Stimulated activated CD4-positive, alpha-beta T cell treated with anti-CD3 and anti-CD28 coated beads, Interleukin-1b, Interleukin-23, amount 100 ng/mL, for 1 hour (primary cell): ENCODE data around the gene ITCH.
"Not testable (repeated sequence)": the region's sequence is repeated elsewhere in the genome, so short reads cannot be mapped to it uniquely, and the experiment has no call there.

Experiments
- DNase-seq, 2 donors: peaks; one replicate each; pipeline ENCODE4 v3.0.0-alpha.2; 2020; ENCODE audit warnings: low read depth in 2 of 2

ITCH gene

GRCh38 chr20:34343458-34344211, 19.4 kb upstream of the ITCH start:
- DNase-seq, result no peak

DNA sequence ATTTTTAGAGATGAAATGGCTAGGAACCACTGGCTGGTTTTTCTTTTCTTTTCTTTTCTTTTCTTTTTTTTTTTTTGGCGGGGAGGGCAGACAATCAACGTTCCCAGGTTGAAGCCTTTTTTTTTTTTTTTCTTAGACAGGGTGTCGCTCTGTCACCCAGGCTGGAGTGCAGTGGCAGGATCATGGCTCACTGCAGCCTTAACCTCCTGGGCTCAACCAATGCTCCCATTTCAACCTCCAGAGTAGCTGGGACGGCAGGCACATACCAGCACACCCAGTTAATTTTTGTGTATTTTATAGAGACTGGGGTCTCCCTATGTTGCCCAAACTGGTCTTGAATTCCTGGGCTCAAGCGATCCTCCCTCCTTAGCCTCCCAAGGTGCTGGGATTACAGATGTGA, 18.8 kb upstream of the ITCH start:
- no peak for DNase-seq

GRCh38 chr20:34345402-34345736, 17.7 kb upstream of the ITCH start:
- no peak for DNase-seq

- not testable (repeated sequence) for DNase-seq
These were observed 17.1 kb upstream of the ITCH start for GRCh38 chr20:34345839-34346532.

DNA sequence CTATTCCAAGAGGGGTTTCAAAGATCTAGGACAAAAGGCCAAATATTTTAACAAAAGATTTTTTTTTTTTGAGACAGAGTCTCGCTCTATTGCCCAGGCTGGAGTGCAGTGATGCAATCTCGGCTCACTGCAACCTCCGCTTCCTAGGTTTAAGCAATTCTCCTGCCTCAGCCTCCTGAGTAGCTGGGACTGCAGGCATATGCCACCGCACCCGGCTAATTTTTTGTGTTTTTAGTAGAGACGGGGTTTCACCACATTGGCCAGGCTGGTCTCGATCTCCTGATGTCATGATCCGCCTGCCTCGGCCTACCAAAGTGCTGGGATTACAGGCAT, 16.6 kb upstream of the ITCH start:
- not testable (repeated sequence) for DNase-seq

- no peak for DNase-seq
These were observed 15.5 kb upstream of the ITCH start for GRCh38 chr20:34347571-34347970.

GRCh38 chr20:34350095-34350494, 13.0 kb upstream of the ITCH start:
- no peak for DNase-seq

- not testable (repeated sequence) for DNase-seq
These were observed 9.6 kb upstream of the ITCH start for GRCh38 chr20:34353467-34353866.

DNA sequence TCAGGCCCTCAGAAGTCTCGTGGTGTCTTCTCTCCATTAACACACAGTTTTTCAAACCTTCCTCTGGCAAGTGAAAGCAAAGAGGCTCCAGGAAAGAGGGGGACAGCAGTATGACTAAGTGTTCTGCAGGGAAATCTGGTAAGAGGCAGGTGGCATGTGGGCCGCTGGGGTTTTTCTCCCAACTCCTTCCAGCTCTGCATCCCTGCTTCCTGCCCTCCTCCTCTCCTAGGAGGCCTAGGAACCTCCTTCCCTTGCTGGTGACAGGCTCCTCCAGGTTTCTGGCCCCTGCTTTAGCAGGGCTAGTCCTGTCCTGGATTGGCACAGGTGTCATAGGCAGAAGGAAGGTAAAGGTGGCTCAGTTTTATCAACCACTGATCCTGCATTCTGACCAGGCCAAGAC, 7.6 kb upstream of the ITCH start:
- DNase-seq, result no peak

- not testable (repeated sequence) for DNase-seq
These were observed 3.3 kb upstream of the ITCH start for GRCh38 chr20:34359729-34360128.

GRCh38 chr20:34362502-34363061, 491 bp upstream of the ITCH start:
- DNase-seq, result no peak

DNA sequence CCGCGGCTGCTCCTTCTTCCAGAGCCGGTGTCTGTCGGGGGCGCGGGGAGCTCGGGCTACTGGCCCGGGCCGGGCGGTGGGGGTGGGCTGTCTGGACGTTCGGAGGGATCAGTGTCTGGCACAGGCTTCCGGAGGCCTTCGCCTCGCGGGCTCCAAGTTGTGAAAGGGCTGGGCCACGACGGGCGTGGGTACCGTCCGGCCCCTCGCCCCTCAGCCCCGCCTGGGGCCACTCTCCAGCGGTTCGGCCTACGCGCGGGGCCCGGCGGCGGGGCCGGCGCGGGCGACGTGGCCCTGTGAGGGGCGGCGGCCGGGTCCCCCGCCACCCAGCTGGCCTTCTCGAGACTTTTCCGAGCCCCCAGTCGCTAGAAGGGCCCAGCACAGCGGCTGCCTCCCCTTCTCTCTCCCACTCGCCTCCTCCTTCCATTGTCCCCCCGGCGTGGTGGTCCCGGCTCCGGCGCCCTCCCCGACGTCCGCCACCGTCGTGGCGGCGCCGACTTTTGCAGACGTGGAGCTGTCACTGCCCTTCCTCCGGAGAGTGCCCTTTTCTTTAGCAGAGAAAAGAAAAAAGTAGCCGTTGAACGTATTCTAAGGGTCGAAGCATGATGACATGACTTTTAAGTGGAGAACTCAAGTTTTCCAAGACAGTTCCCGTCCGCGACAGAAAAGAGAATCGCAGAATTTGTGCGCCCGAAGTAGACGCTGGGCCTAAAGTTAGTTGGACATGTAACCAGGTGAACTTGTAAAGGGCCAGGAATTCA, 571 bp downstream of the ITCH start:
- no peak for DNase-seq

- DNase-seq, result no peak
These were observed 1.1 kb downstream of the ITCH start for GRCh38 chr20:34364223-34364506.

DNA sequence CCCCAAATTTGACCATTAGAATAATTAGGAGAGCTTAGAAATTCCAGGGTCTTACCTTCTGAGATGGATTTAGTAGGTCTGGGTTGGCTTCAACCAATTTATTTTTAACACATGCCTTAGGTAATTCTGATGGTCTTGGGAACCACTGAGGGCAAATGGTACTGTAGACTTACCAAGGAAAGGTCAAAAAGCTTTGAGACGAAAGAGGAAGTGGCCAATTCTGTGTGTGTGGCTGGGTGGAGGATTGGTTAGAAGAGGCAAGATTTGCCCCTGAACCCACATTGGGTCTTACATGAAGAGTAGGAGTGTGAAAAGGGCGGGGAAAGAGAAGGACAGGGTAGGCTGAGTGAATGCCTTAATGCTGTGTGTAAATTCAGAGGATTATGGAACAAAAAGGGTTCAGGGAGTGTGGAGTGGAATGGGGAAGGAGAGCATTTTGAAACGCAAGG, 2.7 kb downstream of the ITCH start:
- DNase-seq, result no peak

GRCh38 chr20:34367155-34367554, 4.1 kb downstream of the ITCH start:
- no peak for DNase-seq

GRCh38 chr20:34367911-34368310, 4.8 kb downstream of the ITCH start:
- not testable (repeated sequence) for DNase-seq

DNA sequence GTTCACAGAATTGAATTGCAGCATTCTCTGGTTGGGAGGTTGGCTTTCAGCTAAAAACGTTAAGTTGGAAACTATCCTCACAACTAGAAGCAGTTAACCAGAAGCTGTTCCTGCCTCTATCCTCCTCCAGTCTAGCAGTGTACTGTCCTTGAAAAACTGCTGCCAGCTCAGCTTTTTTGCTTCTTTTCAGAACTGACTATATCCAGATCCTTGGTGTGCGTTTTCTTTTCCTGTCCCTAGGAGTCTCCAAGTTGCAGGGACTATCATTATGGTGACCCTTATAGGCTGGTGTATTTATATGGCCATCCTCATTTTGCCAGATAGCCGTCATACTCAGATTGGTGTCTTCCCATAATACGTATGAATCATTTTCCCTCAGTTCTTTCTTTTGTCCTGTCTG, 5.5 kb downstream of the ITCH start:
- DNase-seq, result no peak

- no peak for DNase-seq
These were observed 6.2 kb downstream of the ITCH start for GRCh38 chr20:34369265-34369664.

GRCh38 chr20:34370062-34370461, 7.0 kb downstream of the ITCH start:
- DNase-seq, result no peak

GRCh38 chr20:34373445-34373844, 10.4 kb downstream of the ITCH start:
- DNase-seq, result no peak

GRCh38 chr20:34374209-34374760, 11.2 kb downstream of the ITCH start:
- DNase-seq, result no peak

DNA sequence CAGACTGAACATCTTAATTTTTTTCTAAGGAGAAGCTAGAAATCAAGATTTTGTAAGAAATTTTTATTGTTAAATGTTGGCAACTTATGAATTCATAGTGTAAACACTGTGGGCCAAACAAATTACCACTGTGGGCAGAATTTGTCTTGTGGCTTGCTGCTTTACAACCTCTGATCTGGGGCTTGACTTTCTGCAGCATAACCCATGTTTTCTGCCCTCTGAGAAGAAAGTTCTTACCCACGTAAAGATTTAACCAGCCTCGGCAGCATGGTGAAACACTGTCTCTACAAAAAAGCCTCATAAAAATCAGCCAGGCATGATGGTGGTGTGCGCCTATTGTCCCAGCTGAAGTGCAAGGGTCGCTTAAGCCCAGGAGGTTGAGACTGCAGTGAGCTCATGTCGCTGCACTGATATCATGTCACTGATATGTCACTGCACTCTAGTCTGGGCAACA, 12.9 kb downstream of the ITCH start:
- DNase-seq, result no peak
